Left lung (tissue), 14 donors: ENCODE data around the gene SLC2A8. TPM values are rescaled to one million over a fixed set of nuclear protein-coding genes. Genes with fewer than 3 reads are reported as not detected.

Source experiments
- ATAC-seq: fragments of 200-7000 bp; cut with Tn5 transposase; one replicate; pipeline ENCODE4 v1.9.1; 2020; ENCODE audit warnings: moderate library complexity
- DNase-seq, 4 donors: peaks; one replicate each; pipeline ENCODE4 v3.0.0-alpha.2; 2013 to 2020
- H3K27ac ChIP-seq, 2 donors: fragments of 200-600 bp; sonication (generic) in 1 of 2; one replicate each; pipeline versions ENCODE4 v1.5.0 to v1.8.0; 2020 to 2021
- H3K27me3 ChIP-seq, 2 donors: fragments of 200-600 bp; sonication (generic) in 1 of 2; one replicate each; pipeline versions ENCODE4 v1.5.0 to v1.8.0; 2020 to 2021
- H3K36me3 ChIP-seq, 2 donors: fragments of 200-600 bp; sonication (generic) in 1 of 2; one replicate each; pipeline versions ENCODE4 v1.5.0 to v1.8.0; 2020 to 2021
- H3K4me1 ChIP-seq, 2 donors: fragments of 200-600 bp; one replicate each; pipeline ENCODE4 v1.8.0; 2021
- H3K4me3 ChIP-seq, 2 donors: fragments of 200-600 bp; sonication (generic) in 1 of 2; one replicate each; pipeline versions ENCODE4 v1.5.0 to v1.8.0; 2020 to 2021; ENCODE audit warnings: mild to moderate bottlenecking in 1 of 2
- H3K9me3 ChIP-seq, 2 donors: fragments of 200-600 bp; sonication (generic) in 1 of 2; one replicate each; pipeline versions ENCODE4 v1.5.0 to v1.8.0; 2020 to 2021
- CTCF ChIP-seq, 2 donors: fragments of 200-600 bp; sonication (generic) in 1 of 2; IDR thresholded peaks; one replicate each; pipeline versions ENCODE4 v1.5.0 to v1.8.0; 2021; ENCODE audit warnings: antibody characterized with exemption in 2 of 2
- intact Hi-C, 2 donors: fragments of 100-400 bp; cut with DNase I; formaldehyde crosslinking; loops; one replicate each; pipeline versions ENCODE4 v1.11.2 to v1.14.2; 2022
- long read RNA-seq, 12 donors: library from polyadenylated mRNA in 2 of 12; unstranded in 2 of 12; transcript quantifications; one replicate each; pipeline ENCODE4 v2.0.0 and lab custom pipeline, GENCODE V29; 2019 to 2026
- polyA plus RNA-seq, 6 donors: library from polyadenylated mRNA; unstranded; fragments of 120-200 nt; gene quantifications; one replicate each; pipeline ENCODE4 v1.2.1, GENCODE V29; 2013; ENCODE audit not compliant: insufficient read length in 6 of 6
- total RNA-seq, 2 donors: library from RNA; stranded (reverse); fragmentation: NEBNext Ultra II Directional; extraction: Animal tissue kit (Norgen Biotek cat#: 25700); gene quantifications; one replicate each; pipeline ENCODE4 v1.2.1, GENCODE V29; 2021
- donor health status: DM: no; HTN: yes; CAD: no.
- donor health status: DM: no; HTN: no; CAD: no.

The SLC2A8 gene
- 10 to 100 TPM; 20.1 to 23.2 TPM for total RNA-seq
- 10 to 100 TPM; 18.6 to 24.2 (median 21.6) TPM for polyA plus RNA-seq
- long read RNA-seq, donor 1, partial matches to known transcripts = 0 of 5 reads
- long read RNA-seq, donor 1, other reads (novel, unspliced or antisense) = 0 of 5 reads
- long read RNA-seq, donor 2, partial matches to known transcripts = 0 of 2 reads
- long read RNA-seq, donor 2, other reads (novel, unspliced or antisense) = 0 of 2 reads
- long read RNA-seq, donor 3, partial matches to known transcripts = 0 of 1 reads
- long read RNA-seq, donor 3, other reads (novel, unspliced or antisense) = 0 of 1 reads
- long read RNA-seq, donor 4, transcript SLC2A8-203 (10 exons, 2,172 nt) = major isoform, 5 of 14 reads
- long read RNA-seq, donor 4, partial matches to known transcripts = 0 of 14 reads
- long read RNA-seq, donor 4, other reads (novel, unspliced or antisense) = 7 of 14 reads
- long read RNA-seq, donor 5, partial matches to known transcripts = 0 of 5 reads
- long read RNA-seq, donor 5, other reads (novel, unspliced or antisense) = 0 of 5 reads
- long read RNA-seq, donor 6, partial matches to known transcripts = 0 of 2 reads
- long read RNA-seq, donor 6, other reads (novel, unspliced or antisense) = 0 of 2 reads
- long read RNA-seq, donor 7, partial matches to known transcripts = 0 of 1 reads
- long read RNA-seq, donor 7, other reads (novel, unspliced or antisense) = 0 of 1 reads
- long read RNA-seq, donor 8, partial matches to known transcripts = 0 of 3 reads
- long read RNA-seq, donor 8, other reads (novel, unspliced or antisense) = 0 of 3 reads
- long read RNA-seq, donor 9 = 0 reads
- long read RNA-seq, donor 10, transcript SLC2A8-215 (8 exons, 1,763 nt) = minor isoform, 5 of 53 reads
- long read RNA-seq, donor 10, transcript SLC2A8-203 (10 exons, 2,172 nt) = major isoform, 25 of 53 reads
- long read RNA-seq, donor 10, partial matches to known transcripts = 0 of 53 reads
- long read RNA-seq, donor 10, other reads (novel, unspliced or antisense) = 20 of 53 reads
- long read RNA-seq, donor 11, transcript SLC2A8-203 (10 exons, 2,172 nt) = major isoform, 5 of 24 reads
- long read RNA-seq, donor 11, partial matches to known transcripts = 17 of 24 reads
- long read RNA-seq, donor 11, other reads (novel, unspliced or antisense) = 0 of 24 reads
- long read RNA-seq, donor 12 = 0 reads

GRCh38 chr9:127396808-127397645, at the start of gene SLC2A8:
TSS of gene SLC2A8 (plus strand) at chr9:127397169. CDS start at chr9:127397231, 62 bp downstream.
- Histone ChIP-seq H3K4me1 (peaks cover 3 to 23% of the 10 kb centered on the region in 2 donors), H3K9me3 (no peaks in the 10 kb centered on the region), H3K27me3 (peaks cover 0 to 13% of the 10 kb centered on the region in 2 donors), H3K4me3 (peak within 1 kb of the TSS; percentile 80 to 82), H3K27ac (peak within 1 kb of the TSS; percentile 54 to 80), H3K36me3 (peaks cover 0 to 17% of the 10 kb centered on the region in 2 donors)
- TF ChIP-seq CTCF (IDR thresholded peaks at IDR 0.05) = peak in 1 of 2 donors; percentile 13
- peak; percentile 96 to 99 (median 98) for DNase-seq
- intact Hi-C loops = no loop called here
- ATAC-seq = peak; percentile 96

- ATAC-seq (peak; percentile 96), DNase-seq (peak in 1 of 4 donors; percentile 62)
- H3K27ac ChIP-seq = no peak overlapping the region
- H3K27me3 ChIP-seq = no peaks in the 10 kb centered on the region
- intact Hi-C loops = loop anchor here in 1 of 2 donors (10.0 kb wide), 1 partner anchor 133 kb away; no protein-coding TSS in a partner anchor
- no peak overlapping the region for H3K4me3 ChIP-seq
- peaks cover 0 to 6% of the 10 kb centered on the region in 2 donors for H3K36me3 ChIP-seq
- peak; percentile 30 to 42 for TF ChIP-seq CTCF (IDR thresholded peaks at IDR 0.05)
- no peaks in the 10 kb centered on the region for H3K4me1 ChIP-seq
- no peaks in the 10 kb centered on the region for H3K9me3 ChIP-seq
Observed at GRCh38 chr9:127347831-127348776, 48.9 kb upstream of the SLC2A8 start.

GRCh38 chr9:127349483-127350113, 47.4 kb upstream of the SLC2A8 start:
- ATAC-seq (no peak), DNase-seq (no peak)
- TF ChIP-seq CTCF (IDR thresholded peaks at IDR 0.05) = no peak
- no peaks in the 10 kb centered on the region for H3K27me3 ChIP-seq
- H3K9me3 ChIP-seq = no peaks in the 10 kb centered on the region
- H3K4me1 ChIP-seq = no peaks in the 10 kb centered on the region
- H3K36me3 ChIP-seq = no peaks in the 10 kb centered on the region
- H3K27ac ChIP-seq = no peak overlapping the region
- intact Hi-C loops = loop anchor here in 1 of 2 donors (10.0 kb wide), 1 partner anchor 135 kb away; no protein-coding TSS in a partner anchor
- H3K4me3 ChIP-seq = no peak overlapping the region
